ENCODE measurements around the gene DMAC2L.

GRCh38 chr14:50373959-50374358 is 61.8 kb downstream of the DMAC2L start:
- TF ChIP-seq CTCF (IDR thresholded peaks at IDR 0.05), result no peak
- no peak for TF ChIP-seq POLR2AphosphoS5 (IDR thresholded peaks at IDR 0.05)
- no peak for TF ChIP-seq POLR2A (IDR thresholded peaks at IDR 0.05)
- TF ChIP-seq EP300 (IDR thresholded peaks at IDR 0.05; ENCODE audit: low read depth), result no peak

Measured in transverse colon (tissue), 4 donors.